Activated gamma-delta T cell treated with Interleukin-2 at 50 U/mL for 16 hours (primary cell): ENCODE results near the gene MRPS16.
"Not testable (repeated sequence)": the region's sequence is repeated elsewhere in the genome, so short reads cannot be mapped to it uniquely, and the experiment has no call there.

Source experiments
- DNase-seq: peaks from one replicate; pipeline ENCODE4 v3.0.0-alpha.2; 2020

Gene MRPS16

DNA sequence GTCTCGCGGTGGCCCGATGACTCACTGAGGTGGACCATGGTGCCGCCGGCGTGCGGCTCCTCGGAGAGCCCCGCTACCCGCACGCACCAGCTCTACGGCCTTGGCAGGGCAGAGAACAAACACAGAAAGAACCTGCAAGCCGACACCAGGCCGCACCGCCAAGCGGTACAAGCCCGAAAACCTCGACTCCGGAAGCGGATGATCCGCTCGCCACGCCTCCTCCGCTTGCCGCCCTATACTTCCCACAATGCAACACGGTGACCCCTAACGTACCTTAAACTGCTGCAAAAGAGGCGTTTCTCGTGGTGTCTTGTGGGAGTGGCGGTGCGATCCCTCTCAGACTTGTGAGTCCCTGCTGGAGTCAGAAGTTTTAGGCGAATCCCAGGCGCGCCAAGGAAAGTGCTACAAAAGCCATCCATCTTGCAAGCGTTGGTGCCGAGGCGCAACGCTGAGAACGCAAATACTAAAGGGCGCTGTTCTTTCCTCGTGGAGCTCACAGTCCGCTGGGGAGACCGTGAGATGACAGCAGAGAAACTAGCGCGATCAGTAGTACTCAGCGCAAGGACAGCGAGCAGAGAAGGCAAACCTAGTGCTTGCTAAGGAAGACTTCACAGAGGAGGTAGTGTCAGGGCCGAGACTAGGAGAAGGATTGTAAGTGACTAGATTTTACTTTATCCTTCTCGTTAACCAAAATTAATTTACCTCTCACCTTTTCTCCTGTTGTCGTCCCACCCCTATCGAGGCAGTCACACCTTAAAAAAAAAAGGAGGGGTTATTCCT lies at the start of gene MRPS16:
Gene MRPS16 (minus strand): TSS at position 200 of the 780 bp plus-strand sequence. CDS start 162 bp downstream, at position 38.
- DNase-seq = peak; percentile 91

DNA sequence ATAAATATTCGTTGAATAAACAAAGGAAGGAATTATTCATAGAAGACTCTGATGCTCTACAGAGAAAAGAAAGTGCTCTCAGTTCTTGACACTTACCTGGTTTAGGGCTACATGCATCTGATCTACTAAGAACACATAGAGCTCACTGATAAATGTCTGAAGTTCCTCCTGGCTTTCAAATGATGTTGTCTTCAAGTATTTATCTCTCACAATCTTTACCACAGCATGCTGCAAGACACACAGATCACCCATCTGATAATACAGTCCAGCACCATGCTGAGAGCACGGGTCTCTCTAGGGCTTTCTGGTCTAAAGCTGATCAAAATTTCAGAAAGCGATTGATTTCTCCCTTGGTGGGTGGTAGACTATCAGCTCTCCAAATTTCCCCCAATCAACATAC lies 44.5 kb upstream of the MRPS16 start:
- no peak for DNase-seq

- no peak for DNase-seq
These were observed 41.0 kb upstream of the MRPS16 start for GRCh38 chr10:73293461-73293860.

- DNase-seq = no peak
These were observed 37.5 kb upstream of the MRPS16 start for GRCh38 chr10:73289958-73290357.

GRCh38 chr10:73287441-73287840 lies 35.0 kb upstream of the MRPS16 start:
- DNase-seq = no peak

DNA sequence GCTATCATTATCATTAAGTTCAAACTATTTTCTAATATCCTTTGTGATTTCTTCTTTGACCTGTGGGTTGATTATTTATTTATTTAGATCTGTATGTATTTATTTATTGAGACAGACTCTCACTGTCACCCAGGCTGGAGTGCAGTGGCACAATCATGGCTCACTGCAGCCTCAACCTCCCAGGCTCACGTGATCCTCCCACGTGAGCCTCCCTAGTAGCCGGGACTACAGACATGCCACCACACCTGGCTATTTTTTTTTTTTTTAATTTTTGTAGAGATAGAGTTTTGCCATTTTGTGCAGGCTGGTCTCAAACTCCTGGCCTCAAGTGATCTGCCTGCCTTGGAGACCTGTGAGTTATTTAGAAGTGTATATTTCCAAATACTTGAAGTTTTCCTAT lies 28.7 kb upstream of the MRPS16 start:
- DNase-seq = no peak

- no peak for DNase-seq
These were observed 12.0 kb upstream of the MRPS16 start for GRCh38 chr10:73264423-73264822.

- no peak for DNase-seq
These were observed 11.4 kb upstream of the MRPS16 start for GRCh38 chr10:73263693-73264347.

- no peak for DNase-seq
These were observed 10.6 kb upstream of the MRPS16 start for GRCh38 chr10:73262880-73263555.

- DNase-seq = no peak
These were observed 9.8 kb upstream of the MRPS16 start for GRCh38 chr10:73262105-73262730.

- DNase-seq = no peak
These were observed 9.0 kb upstream of the MRPS16 start for GRCh38 chr10:73261362-73261995.

GRCh38 chr10:73258612-73259011 lies 6.2 kb upstream of the MRPS16 start:
- DNase-seq = not testable (repeated sequence)

GRCh38 chr10:73253225-73253555 lies 746 bp upstream of the MRPS16 start:
- no peak for DNase-seq

- no peak for DNase-seq
These were observed 580 bp downstream of the MRPS16 start for GRCh38 chr10:73251683-73252444.

DNA sequence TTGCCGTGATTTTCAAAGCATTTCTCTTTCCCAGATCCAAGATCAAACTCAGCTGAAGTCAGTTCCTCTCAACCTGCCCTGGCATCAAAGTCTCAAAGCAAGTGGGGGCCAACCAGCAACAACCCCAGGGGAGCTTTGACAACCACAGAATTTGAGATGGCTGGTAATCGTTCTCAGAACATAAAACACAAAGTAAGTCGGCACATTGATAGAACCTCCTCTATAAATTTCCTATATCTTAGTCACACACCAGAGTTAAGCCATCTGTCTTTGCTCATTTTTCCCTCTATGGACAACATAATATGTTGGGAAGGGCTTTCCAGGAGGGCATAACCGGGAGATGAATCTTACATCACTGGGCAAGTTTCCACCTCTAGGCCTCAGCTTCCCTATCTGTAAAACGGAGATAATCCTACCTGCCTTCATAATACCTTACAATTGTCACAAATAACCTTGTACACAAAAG lies 4.2 kb downstream of the MRPS16 start:
- DNase-seq = no peak

DNA sequence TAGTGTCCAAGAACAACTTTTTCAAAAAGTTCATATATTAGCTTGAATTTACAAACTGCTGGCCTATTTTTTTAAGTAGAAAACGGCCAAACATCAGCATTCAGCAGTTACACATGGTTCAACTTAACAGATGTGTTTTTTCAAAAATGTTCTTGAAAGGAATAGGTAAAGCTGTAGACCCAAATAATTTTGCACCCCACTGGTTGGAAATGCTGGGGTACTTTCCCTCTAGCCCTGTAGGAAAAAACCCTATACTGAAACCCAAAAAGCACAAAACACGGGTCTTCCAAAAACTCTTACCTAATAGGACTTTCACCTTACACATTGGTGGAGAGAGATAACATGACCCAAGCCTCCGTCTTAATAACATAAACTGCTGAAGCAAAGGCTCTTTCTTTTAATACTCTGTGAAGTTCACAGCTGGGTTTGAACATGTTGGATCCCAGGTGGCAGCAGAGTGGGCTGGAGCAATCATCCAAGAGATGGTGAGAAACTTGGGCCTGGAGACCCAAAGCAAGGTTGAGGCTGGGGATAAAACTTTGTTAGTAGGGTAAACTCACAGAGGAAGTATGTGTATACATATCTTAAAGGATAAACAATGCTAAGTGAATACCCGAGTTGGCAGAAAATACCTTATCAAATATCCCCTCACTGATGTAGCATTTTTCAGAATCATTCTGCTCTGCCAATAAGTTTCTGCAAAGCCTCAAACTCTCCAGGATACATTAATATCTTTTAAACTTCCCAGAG lies 4.8 kb downstream of the MRPS16 start:
- no peak for DNase-seq

- peak; percentile 96 for DNase-seq
These were observed 5.6 kb downstream of the MRPS16 start, which contains the start of gene DNAJC9 for GRCh38 chr10:73246646-73247508. Gene DNAJC9 (minus strand): TSS chr10:73247255. CDS start chr10:73247189, 66 bp downstream.

- no peak for DNase-seq
These were observed 6.2 kb downstream of the MRPS16 start for GRCh38 chr10:73246322-73246645.

DNA sequence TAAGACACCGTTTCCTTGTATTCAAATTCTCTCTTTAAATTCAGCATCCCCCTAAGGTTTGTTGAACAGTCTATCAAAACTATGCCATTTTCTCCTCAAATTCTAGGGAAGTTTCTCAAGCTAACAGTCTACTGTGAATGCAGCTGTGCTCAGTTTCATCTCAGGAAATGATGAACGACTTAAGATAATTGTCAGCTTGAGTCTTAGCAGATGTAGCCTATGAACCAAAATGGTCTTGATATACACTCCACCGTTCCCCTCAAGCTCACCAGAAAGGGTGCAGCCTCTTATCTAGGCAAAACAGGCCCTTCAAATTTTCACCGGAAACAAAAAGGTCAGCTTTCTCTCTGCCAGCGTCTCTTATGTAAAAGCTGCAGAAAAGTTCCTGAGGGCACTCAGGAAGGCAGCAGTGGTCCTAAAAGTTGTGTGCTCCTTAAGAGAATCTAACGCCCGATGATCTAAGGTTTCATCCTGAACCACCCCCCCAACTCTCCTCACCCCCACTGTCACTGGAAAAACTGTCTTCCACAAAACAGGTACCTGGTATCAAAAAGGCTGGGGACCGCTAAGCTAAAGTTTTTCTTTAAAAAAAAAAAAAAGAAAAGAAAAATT lies 7.5 kb downstream of the MRPS16 start:
- no peak for DNase-seq

GRCh38 chr10:73239908-73240307 lies 12.5 kb downstream of the MRPS16 start:
- no peak for DNase-seq
